SK-N-SH treated with all-trans-retinoic acid at 6 μM for 48 hours (cell line): Measurements from ENCODE around the gene SLC35A3.
"Not testable (repeated sequence)": the region's sequence is repeated elsewhere in the genome, so short reads cannot be mapped to it uniquely, and the experiment has no call there.

Experiments used
- ATAC-seq: fragments of 200-7000 bp; cut with Tn5 transposase; 3 replicates; pipeline ENCODE4 v1.9.1; 2020; ENCODE audit warnings: mild to moderate bottlenecking, moderate library complexity
- ARNTL ChIP-seq: fragments of 450-650 bp; formaldehyde crosslinking; IDR thresholded peaks from 2 replicates; pipeline ENCODE4 v1.5.0; 2020; ENCODE audit warnings: low read depth, mild to moderate bottlenecking, moderate library complexity, borderline replicate concordance
- BACH2 ChIP-seq: fragments of 250-450 bp; sonication (Bioruptor Pico); IDR thresholded peaks from 2 replicates; pipeline ENCODE4 v1.9.0; 2021; ENCODE audit warnings: mild to moderate bottlenecking, borderline replicate concordance
- CSDC2 ChIP-seq: fragments of 250-450 bp; sonication (Bioruptor Pico); IDR thresholded peaks from 2 replicates; pipeline ENCODE4 v1.5.0; 2020; ENCODE audit warnings: mild to moderate bottlenecking, moderate library complexity
- ESRRG ChIP-seq: fragments of 250-450 bp; sonication (Bioruptor Pico); IDR thresholded peaks from 2 replicates; pipeline ENCODE4 v1.6.1; 2021; ENCODE audit warnings: mild to moderate bottlenecking
- GLIS3 ChIP-seq: fragments of 250-450 bp; sonication (Bioruptor Pico); IDR thresholded peaks from 2 replicates; pipeline ENCODE4 v1.5.0; 2020; ENCODE audit warnings: mild to moderate bottlenecking, moderate library complexity
- ISL1 ChIP-seq: fragments of 250-450 bp; sonication (Bioruptor Pico); IDR thresholded peaks from 2 replicates; pipeline ENCODE4 v2.1.2; 2022; ENCODE audit warnings: mild to moderate bottlenecking, moderate library complexity
- OSR1 ChIP-seq: fragments of 250-450 bp; sonication (Bioruptor Pico); IDR thresholded peaks from 2 replicates; pipeline ENCODE4 v1.8.0; 2022; ENCODE audit warnings: moderate library complexity, mild to moderate bottlenecking, inconsistent platforms
- PPARA ChIP-seq: fragments of 250-450 bp; sonication (Bioruptor Pico); IDR thresholded peaks from 2 replicates; pipeline ENCODE4 v1.5.0; 2020; ENCODE audit warnings: mild to moderate bottlenecking, borderline replicate concordance
- RARB ChIP-seq: fragments of 250-450 bp; sonication (Bioruptor Pico); IDR thresholded peaks from 2 replicates; pipeline ENCODE4 v1.8.0; 2021; ENCODE audit warnings: mild to moderate bottlenecking, moderate library complexity
- TCF4 ChIP-seq: fragments of 250-450 bp; sonication (Bioruptor Pico); IDR thresholded peaks from 2 replicates; pipeline ENCODE4 v1.8.0; 2021; ENCODE audit warnings: mild to moderate bottlenecking, moderate library complexity, borderline replicate concordance
- TOX ChIP-seq: fragments of 250-450 bp; sonication (Bioruptor Pico); IDR thresholded peaks from 2 replicates; pipeline ENCODE4 v1.8.0; 2021; ENCODE audit warnings: mild to moderate bottlenecking, moderate library complexity, borderline replicate concordance
- ZFP30 ChIP-seq: fragments of 450-650 bp; formaldehyde crosslinking; IDR thresholded peaks from 2 replicates; pipeline ENCODE4 v1.5.0; 2022; ENCODE audit warnings: mild to moderate bottlenecking, moderate library complexity
- ZNF565 ChIP-seq: fragments of 450-650 bp; formaldehyde crosslinking; conservative IDR thresholded peaks from 2 replicates; pipeline ENCODE4 v1.5.0; 2020; ENCODE audit warnings: low read depth, mild to moderate bottlenecking, moderate library complexity
- ZNF70 ChIP-seq: fragments of 450-650 bp; formaldehyde crosslinking; IDR thresholded peaks from 2 replicates; pipeline ENCODE4 v1.5.0; 2020; ENCODE audit warnings: mild to moderate bottlenecking, moderate library complexity
- ZNF8 ChIP-seq: fragments of 450-650 bp; formaldehyde crosslinking; IDR thresholded peaks from 2 replicates; pipeline ENCODE4 v1.5.0; 2020; ENCODE audit warnings: mild to moderate bottlenecking, moderate library complexity
- TF ChIP-seq, protein P1 (sequence below): fragments of 250-450 bp; sonication (Bioruptor Pico); IDR thresholded peaks from 2 replicates; pipeline ENCODE4 v1.8.0; 2020; ENCODE audit warnings: mild to moderate bottlenecking, moderate library complexity, borderline replicate concordance
- TF ChIP-seq, protein P2 (sequence below): fragments of 250-450 bp; sonication (Bioruptor Pico); IDR thresholded peaks from 2 replicates; pipeline ENCODE4 v1.5.1; 2020; ENCODE audit warnings: low read depth, mild to moderate bottlenecking, moderate library complexity
- TF ChIP-seq, protein P3 (sequence below): fragments of 250-450 bp; sonication (Bioruptor Pico); IDR thresholded peaks from 2 replicates; pipeline ENCODE4 v1.5.0; 2020; ENCODE audit warnings: mild to moderate bottlenecking, moderate library complexity
- TF ChIP-seq, protein P4 (sequence below): fragments of 250-450 bp; sonication (Bioruptor Pico); IDR thresholded peaks from 2 replicates; pipeline ENCODE4 v1.8.0; 2021; ENCODE audit warnings: low read depth, mild to moderate bottlenecking, moderate library complexity, borderline replicate concordance
- TF ChIP-seq, protein P5 (sequence below): fragments of 250-450 bp; sonication (Bioruptor Pico); IDR thresholded peaks from 2 replicates; pipeline ENCODE4 v1.5.1; 2021; ENCODE audit warnings: mild to moderate bottlenecking, moderate library complexity

SLC35A3 gene

DNA sequence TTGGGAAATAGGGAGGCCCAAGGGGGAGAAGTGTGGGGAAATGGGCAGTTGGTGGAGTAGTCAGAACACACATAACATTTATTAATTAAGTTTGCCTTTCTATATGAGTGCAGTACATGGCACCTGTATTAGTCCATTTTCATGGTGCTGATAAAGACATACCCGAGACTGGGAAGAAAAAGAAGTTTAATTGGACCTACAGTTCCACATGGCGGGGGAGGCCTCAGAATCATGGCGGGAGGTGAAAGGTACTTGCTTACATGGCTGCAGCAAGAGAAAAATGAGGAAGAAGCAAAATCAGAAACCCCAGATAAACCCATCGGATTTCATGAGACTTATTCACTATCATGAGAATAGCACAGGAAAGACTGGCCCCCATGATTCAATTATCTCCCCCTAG is 1.6 kb upstream of the SLC35A3 start:
- no peak for TF ChIP-seq BACH2
- TF ChIP-seq ZNF70 (CRISPR knock-in tag): no peak
- no peak for TF ChIP-seq ZNF565 (CRISPR knock-in tag)
- no peak for TF ChIP-seq GLIS3 (CRISPR knock-in tag)
- TF ChIP-seq, protein P1, sequence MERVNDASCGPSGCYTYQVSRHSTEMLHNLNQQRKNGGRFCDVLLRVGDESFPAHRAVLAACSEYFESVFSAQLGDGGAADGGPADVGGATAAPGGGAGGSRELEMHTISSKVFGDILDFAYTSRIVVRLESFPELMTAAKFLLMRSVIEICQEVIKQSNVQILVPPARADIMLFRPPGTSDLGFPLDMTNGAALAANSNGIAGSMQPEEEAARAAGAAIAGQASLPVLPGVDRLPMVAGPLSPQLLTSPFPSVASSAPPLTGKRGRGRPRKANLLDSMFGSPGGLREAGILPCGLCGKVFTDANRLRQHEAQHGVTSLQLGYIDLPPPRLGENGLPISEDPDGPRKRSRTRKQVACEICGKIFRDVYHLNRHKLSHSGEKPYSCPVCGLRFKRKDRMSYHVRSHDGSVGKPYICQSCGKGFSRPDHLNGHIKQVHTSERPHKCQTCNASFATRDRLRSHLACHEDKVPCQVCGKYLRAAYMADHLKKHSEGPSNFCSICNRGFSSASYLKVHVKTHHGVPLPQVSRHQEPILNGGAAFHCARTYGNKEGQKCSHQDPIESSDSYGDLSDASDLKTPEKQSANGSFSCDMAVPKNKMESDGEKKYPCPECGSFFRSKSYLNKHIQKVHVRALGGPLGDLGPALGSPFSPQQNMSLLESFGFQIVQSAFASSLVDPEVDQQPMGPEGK (CRISPR knock-in tag): no peak
- TF ChIP-seq, protein P2, sequence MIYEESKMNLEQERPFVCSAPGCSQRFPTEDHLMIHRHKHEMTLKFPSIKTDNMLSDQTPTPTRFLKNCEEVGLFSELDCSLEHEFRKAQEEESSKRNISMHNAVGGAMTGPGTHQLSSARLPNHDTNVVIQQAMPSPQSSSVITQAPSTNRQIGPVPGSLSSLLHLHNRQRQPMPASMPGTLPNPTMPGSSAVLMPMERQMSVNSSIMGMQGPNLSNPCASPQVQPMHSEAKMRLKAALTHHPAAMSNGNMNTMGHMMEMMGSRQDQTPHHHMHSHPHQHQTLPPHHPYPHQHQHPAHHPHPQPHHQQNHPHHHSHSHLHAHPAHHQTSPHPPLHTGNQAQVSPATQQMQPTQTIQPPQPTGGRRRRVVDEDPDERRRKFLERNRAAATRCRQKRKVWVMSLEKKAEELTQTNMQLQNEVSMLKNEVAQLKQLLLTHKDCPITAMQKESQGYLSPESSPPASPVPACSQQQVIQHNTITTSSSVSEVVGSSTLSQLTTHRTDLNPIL (CRISPR knock-in tag): no peak
- TF ChIP-seq, protein P3, sequence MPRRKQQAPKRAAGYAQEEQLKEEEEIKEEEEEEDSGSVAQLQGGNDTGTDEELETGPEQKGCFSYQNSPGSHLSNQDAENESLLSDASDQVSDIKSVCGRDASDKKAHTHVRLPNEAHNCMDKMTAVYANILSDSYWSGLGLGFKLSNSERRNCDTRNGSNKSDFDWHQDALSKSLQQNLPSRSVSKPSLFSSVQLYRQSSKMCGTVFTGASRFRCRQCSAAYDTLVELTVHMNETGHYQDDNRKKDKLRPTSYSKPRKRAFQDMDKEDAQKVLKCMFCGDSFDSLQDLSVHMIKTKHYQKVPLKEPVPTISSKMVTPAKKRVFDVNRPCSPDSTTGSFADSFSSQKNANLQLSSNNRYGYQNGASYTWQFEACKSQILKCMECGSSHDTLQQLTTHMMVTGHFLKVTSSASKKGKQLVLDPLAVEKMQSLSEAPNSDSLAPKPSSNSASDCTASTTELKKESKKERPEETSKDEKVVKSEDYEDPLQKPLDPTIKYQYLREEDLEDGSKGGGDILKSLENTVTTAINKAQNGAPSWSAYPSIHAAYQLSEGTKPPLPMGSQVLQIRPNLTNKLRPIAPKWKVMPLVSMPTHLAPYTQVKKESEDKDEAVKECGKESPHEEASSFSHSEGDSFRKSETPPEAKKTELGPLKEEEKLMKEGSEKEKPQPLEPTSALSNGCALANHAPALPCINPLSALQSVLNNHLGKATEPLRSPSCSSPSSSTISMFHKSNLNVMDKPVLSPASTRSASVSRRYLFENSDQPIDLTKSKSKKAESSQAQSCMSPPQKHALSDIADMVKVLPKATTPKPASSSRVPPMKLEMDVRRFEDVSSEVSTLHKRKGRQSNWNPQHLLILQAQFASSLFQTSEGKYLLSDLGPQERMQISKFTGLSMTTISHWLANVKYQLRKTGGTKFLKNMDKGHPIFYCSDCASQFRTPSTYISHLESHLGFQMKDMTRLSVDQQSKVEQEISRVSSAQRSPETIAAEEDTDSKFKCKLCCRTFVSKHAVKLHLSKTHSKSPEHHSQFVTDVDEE: no peak
- no peak for TF ChIP-seq ZFP30 (CRISPR knock-in tag)
- TF ChIP-seq TCF4: no peak
- no peak for TF ChIP-seq CSDC2 (CRISPR knock-in tag)
- TF ChIP-seq, protein P4, sequence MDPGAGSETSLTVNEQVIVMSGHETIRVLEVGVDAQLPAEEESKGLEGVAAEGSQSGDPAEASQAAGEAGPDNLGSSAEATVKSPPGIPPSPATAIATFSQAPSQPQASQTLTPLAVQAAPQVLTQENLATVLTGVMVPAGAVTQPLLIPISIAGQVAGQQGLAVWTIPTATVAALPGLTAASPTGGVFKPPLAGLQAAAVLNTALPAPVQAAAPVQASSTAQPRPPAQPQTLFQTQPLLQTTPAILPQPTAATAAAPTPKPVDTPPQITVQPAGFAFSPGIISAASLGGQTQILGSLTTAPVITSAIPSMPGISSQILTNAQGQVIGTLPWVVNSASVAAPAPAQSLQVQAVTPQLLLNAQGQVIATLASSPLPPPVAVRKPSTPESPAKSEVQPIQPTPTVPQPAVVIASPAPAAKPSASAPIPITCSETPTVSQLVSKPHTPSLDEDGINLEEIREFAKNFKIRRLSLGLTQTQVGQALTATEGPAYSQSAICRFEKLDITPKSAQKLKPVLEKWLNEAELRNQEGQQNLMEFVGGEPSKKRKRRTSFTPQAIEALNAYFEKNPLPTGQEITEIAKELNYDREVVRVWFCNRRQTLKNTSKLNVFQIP: no peak
- no peak for TF ChIP-seq RARB
- no peak for TF ChIP-seq ESRRG
- TF ChIP-seq, all 23 proteins: peak for 0
- ATAC-seq: no peak

DNA sequence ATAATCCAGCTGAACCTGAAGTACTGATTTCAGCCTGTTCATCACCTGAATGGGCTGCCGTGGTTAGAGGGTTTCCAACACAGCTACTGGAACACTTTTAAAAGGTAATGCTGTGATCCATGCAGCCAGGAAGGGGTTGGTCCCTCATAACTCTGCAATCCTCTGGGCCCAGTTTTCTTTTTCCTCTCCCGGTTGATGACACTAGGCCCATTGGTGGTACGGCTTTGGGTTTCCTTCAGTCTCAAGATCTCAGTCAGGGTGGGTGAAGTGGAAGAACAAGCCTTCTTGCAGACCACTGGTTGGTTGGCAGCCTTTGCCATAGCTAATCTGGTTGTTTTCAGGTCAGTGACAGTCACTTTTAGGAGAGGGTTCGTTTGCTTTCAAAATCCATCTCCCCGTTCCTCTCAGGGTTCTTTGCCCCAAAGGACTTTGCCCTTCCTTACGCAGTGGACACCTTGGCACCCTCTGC is 502 bp upstream of the SLC35A3 start:
- TF ChIP-seq ZNF565 (CRISPR knock-in tag): no peak
- no peak for TF ChIP-seq RARB
- no peak for TF ChIP-seq OSR1 (CRISPR knock-in tag)
- TF ChIP-seq, protein P5, sequence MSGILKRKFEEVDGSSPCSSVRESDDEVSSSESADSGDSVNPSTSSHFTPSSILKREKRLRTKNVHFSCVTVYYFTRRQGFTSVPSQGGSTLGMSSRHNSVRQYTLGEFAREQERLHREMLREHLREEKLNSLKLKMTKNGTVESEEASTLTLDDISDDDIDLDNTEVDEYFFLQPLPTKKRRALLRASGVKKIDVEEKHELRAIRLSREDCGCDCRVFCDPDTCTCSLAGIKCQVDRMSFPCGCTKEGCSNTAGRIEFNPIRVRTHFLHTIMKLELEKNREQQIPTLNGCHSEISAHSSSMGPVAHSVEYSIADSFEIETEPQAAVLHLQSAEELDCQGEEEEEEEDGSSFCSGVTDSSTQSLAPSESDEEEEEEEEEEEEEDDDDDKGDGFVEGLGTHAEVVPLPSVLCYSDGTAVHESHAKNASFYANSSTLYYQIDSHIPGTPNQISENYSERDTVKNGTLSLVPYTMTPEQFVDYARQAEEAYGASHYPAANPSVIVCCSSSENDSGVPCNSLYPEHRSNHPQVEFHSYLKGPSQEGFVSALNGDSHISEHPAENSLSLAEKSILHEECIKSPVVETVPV: no peak
- TF ChIP-seq PPARA (CRISPR knock-in tag): no peak
- no peak for TF ChIP-seq ZNF8
- ATAC-seq: peak; percentile 4; the same call in 1 of the 3 replicates

DNA sequence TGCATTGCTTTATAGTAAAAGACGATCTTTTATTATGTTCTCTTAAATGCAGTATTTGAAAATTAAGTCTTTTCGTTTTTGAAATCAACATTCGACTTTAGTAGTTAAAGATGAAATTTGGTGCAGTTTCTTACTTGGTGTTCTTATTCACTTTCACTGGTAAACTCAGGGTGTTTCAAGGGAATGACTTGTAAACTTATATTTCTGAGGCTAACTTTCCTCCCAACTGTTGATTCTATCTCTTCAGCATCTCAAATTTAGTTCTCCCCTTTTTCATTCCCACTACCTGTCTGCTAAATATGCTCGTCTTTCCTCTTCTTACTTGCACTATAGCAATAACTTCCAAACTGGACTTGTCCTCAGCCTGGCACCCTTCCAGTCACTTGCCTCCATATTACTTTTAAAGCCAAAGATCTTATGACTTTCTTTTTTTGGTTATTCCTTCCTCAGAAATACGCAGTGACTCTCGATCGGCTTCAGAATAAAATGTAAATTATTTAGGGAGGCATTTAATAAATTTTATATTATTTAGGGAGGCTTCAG is 988 bp downstream of the SLC35A3 start:
- TF ChIP-seq PPARA (CRISPR knock-in tag): no peak
- TF ChIP-seq ESRRG: no peak
- ATAC-seq: no peak

DNA sequence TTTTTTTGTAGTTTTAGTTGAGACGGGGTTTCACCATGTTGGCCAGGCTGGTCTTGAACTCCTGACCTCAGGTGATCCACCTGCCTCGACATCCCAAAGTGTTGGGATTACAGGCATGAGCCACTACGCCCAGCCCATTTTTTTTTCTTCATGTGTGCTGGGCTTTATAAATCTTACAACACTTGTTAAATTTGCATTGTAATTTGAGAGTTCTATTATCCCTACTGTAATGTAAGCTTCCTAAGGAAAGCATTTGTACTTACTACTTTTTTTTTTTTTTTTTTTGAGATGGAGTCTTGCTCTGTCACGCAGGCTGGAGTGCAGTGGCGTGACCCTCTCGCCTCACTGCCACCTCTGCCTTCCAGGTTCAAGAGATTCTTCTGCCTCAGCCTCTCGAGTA is 2.3 kb downstream of the SLC35A3 start:
- ATAC-seq: not testable (repeated sequence)

DNA sequence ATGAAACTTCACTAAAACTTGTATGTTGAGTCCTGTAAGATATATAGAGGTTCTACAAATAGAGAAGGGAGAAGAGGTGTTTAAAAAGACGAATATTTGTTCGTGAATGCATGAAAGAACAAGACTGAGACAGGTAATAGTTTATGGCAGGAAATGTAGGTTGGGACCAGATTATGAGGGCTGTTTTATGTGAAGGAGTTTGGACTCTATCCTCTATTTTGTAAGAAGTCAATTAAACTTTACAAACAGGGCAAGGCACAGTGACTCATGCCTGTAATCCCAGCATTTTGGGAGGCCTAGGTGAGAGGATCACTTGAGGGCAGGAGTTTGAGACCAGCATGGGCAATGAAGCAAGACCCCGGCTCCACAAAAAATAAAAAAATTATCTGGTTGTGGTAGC is 5.7 kb downstream of the SLC35A3 start:
- no peak for ATAC-seq
- TF ChIP-seq ISL1 (CRISPR knock-in tag) (no peak), ARNTL (CRISPR knock-in tag) (no peak), ESRRG (no peak), TCF4 (no peak), ZNF70 (CRISPR knock-in tag) (no peak), TOX (CRISPR knock-in tag) (no peak), OSR1 (CRISPR knock-in tag) (no peak), RARB (no peak), ZFP30 (CRISPR knock-in tag) (no peak)
- TF ChIP-seq, protein P5: no peak
- TF ChIP-seq, protein P3: no peak
